H1 (cell line): ENCODE results near the gene LZTFL1. TPM values are rescaled to one million over a fixed set of nuclear protein-coding genes. Genes with fewer than 3 reads are reported as not detected.

Source experiments
- CTCF ChIA-PET: fragments of 300-600 bp; sonication (Branson Sonifier 250); formaldehyde crosslinking; loops from one replicate; lab custom pipeline; 2021; ENCODE audit not compliant: partially characterized antibody; lab: Charles Lee
- POLR2A ChIA-PET: fragments of 300-600 bp; sonication (Branson Sonifier 250); formaldehyde crosslinking; loops from one replicate; lab custom pipeline; 2021; ENCODE audit warnings: inconsistent platforms; ENCODE audit not compliant: partially characterized antibody; lab: Charles Lee
- DNase-seq, 2 experiments: peaks; one replicate each; pipeline versions ENCODE4 v3.0.0 to v3.0.0-alpha.2; 2010 to 2022; ENCODE audit warnings: low spot score in 2 of 2, low read depth in 1 of 2, mixed read lengths in 1 of 2
- FAIRE-seq: peaks from 2 replicates; lab custom pipeline; 2011; peaks lifted over from hg19 to GRCh38; lab: Jason Lieb, UNC
- H2AFZ ChIP-seq: 2 replicates; pipeline ENCODE4 v1.8.1; 2012; ENCODE audit warnings: low read length, inconsistent platforms
- H2AK5ac ChIP-seq: 2 replicates; pipeline ENCODE4 v1.6.1; 2013; ENCODE audit warnings: low read depth, low read length
- H2BK120ac ChIP-seq: replicated peaks from 2 replicates; pipeline ENCODE3; 2013; ENCODE audit warnings: low read depth, low read length, inconsistent platforms
- H2BK12ac ChIP-seq: 2 replicates; pipeline ENCODE4 v1.6.1; 2013; ENCODE audit warnings: low read depth, low read length
- H2BK15ac ChIP-seq: 2 replicates; pipeline ENCODE4 v1.6.1; 2013; ENCODE audit warnings: low read length
- H2BK20ac ChIP-seq: 2 replicates; pipeline ENCODE4 v1.6.1; 2013; ENCODE audit warnings: low read length
- H2BK5ac ChIP-seq: 2 replicates; pipeline ENCODE4 v1.6.1; 2013; ENCODE audit warnings: low read depth, low read length
- H3K14ac ChIP-seq: 2 replicates; pipeline ENCODE4 v1.6.1; 2013; ENCODE audit warnings: inconsistent platforms; ENCODE audit not compliant: insufficient read length
- H3K18ac ChIP-seq: 2 replicates; pipeline ENCODE4 v1.6.1; 2013; ENCODE audit warnings: low read length; ENCODE audit errors: extremely low read depth
- H3K23ac ChIP-seq: 2 replicates; pipeline ENCODE4 v1.6.1; 2013; ENCODE audit warnings: inconsistent platforms; ENCODE audit not compliant: insufficient read length
- H3K23me2 ChIP-seq: 2 replicates; pipeline ENCODE4 v1.6.1; 2013; ENCODE audit warnings: low read depth, low read length
- H3K27ac ChIP-seq: 2 replicates; pipeline ENCODE4 v1.6.1; 2011; ENCODE audit warnings: low read depth, low read length, inconsistent platforms
- H3K27me3 ChIP-seq, 4 experiments: replicated peaks in 1 of 4; 1 replicate in 1 of 4; 2 replicates in 3 of 4; pipeline versions ENCODE4 v1.6.1 to v1.8.1; 2011 to 2013; ENCODE audit warnings: low read length in 3 of 4, mild to moderate bottlenecking in 3 of 4, inconsistent platforms in 2 of 4, mixed read lengths in 2 of 4, moderate library complexity in 1 of 4; ENCODE audit not compliant: control insufficient read depth in 3 of 4, insufficient read depth in 3 of 4; ENCODE audit errors: extremely low read depth in 1 of 4
- H3K36me3 ChIP-seq, 4 experiments: 2 replicates each; pipeline versions ENCODE4 v1.6.1 to v1.8.1; 2011 to 2013; ENCODE audit warnings: mild to moderate bottlenecking in 4 of 4, low read length in 3 of 4, moderate library complexity in 2 of 4, control low read depth in 1 of 4, inconsistent platforms in 1 of 4; ENCODE audit not compliant: insufficient read depth in 4 of 4, control insufficient read depth in 2 of 4
- H3K4ac ChIP-seq: replicated peaks from 2 replicates; pipeline ENCODE3; 2013; ENCODE audit warnings: low read length, low read depth, mixed read lengths, inconsistent platforms; ENCODE audit not compliant: insufficient read length
- H3K4me1 ChIP-seq, 4 experiments: replicated peaks in 1 of 4; 1 replicate in 1 of 4; 2 replicates in 3 of 4; pipeline versions ENCODE4 v1.6.1 to v1.8.1; 2011 to 2013; ENCODE audit warnings: low read length in 3 of 4, inconsistent platforms in 2 of 4, mixed read lengths in 1 of 4; ENCODE audit not compliant: insufficient read depth in 4 of 4, control insufficient read depth in 3 of 4
- H3K4me2 ChIP-seq, 2 experiments: 2 replicates each; pipeline versions ENCODE4 v1.6.1 to v1.8.1; 2011 to 2013; ENCODE audit warnings: low read depth in 2 of 2, low read length in 2 of 2, control low read depth in 1 of 2, inconsistent platforms in 1 of 2, mild to moderate bottlenecking in 1 of 2; ENCODE audit not compliant: insufficient read depth in 1 of 2
- H3K4me3 ChIP-seq, 4 experiments: fragments of 200-600, 300-600 bp in 1 of 4; sonication (generic), shearing (Covaris generic), sonication (Bioruptor Twin) in 1 of 4; 2 replicates each; pipeline versions ENCODE4 v1.5.1 to v1.8.1; 2011 to 2016; ENCODE audit warnings: low read length in 4 of 4, low read depth in 3 of 4, control low read depth in 2 of 4, inconsistent platforms in 2 of 4, mild to moderate bottlenecking in 2 of 4, mixed read lengths in 1 of 4, moderate library complexity in 1 of 4; ENCODE audit not compliant: insufficient read depth in 2 of 4; ENCODE audit errors: extremely low read depth in 1 of 4
- H3K56ac ChIP-seq: replicated peaks from 2 replicates; pipeline ENCODE3; 2013; ENCODE audit warnings: low read depth, mild to moderate bottlenecking, mixed read lengths, low read length, inconsistent platforms; ENCODE audit not compliant: insufficient read length
- H3K79me1 ChIP-seq: 2 replicates; pipeline ENCODE4 v1.6.1; 2013; ENCODE audit warnings: low read depth, low read length, control low read depth
- H3K79me2 ChIP-seq, 2 experiments: 2 replicates each; pipeline versions ENCODE4 v1.6.1 to v1.8.1; 2012 to 2013; ENCODE audit warnings: low read length in 2 of 2, mild to moderate bottlenecking in 2 of 2, inconsistent platforms in 1 of 2; ENCODE audit not compliant: insufficient read depth in 2 of 2, control insufficient read depth in 1 of 2
- H3K9ac ChIP-seq, 4 experiments: replicated peaks in 1 of 4; 1 replicate in 1 of 4; 2 replicates in 3 of 4; pipeline versions ENCODE4 v1.6.1 to v1.8.1; 2011 to 2013; ENCODE audit warnings: low read depth in 3 of 4, low read length in 3 of 4, control low read depth in 2 of 4, mild to moderate bottlenecking in 2 of 4, moderate library complexity in 2 of 4, inconsistent platforms in 1 of 4; ENCODE audit errors: extremely low read depth in 1 of 4
- H3K9me3 ChIP-seq, 2 experiments: 2 replicates each; pipeline versions ENCODE4 v1.6.1 to v1.8.1; 2012 to 2013; ENCODE audit warnings: mild to moderate bottlenecking in 2 of 2, moderate library complexity in 2 of 2, control low read depth in 1 of 2, inconsistent platforms in 1 of 2, low read depth in 1 of 2, low read length in 1 of 2, mixed read lengths in 1 of 2; ENCODE audit not compliant: insufficient read depth in 2 of 2
- H4K20me1 ChIP-seq, 2 experiments: replicated peaks in 1 of 2; 2 replicates each; pipeline versions ENCODE3 to v1.8.1; 2011 to 2013; ENCODE audit warnings: inconsistent platforms in 2 of 2, low read length in 2 of 2, mild to moderate bottlenecking in 1 of 2; ENCODE audit not compliant: insufficient read depth in 2 of 2, control insufficient read depth in 1 of 2
- H4K5ac ChIP-seq: 2 replicates; pipeline ENCODE4 v1.6.1; 2013; ENCODE audit warnings: low read length, low read depth, mixed read lengths, inconsistent platforms; ENCODE audit not compliant: insufficient read length
- H4K8ac ChIP-seq: 2 replicates; pipeline ENCODE4 v1.8.0; 2013; ENCODE audit warnings: mild to moderate bottlenecking, moderate library complexity, low read length, inconsistent platforms; ENCODE audit not compliant: insufficient read depth; ENCODE audit errors: extremely low read depth
- H4K91ac ChIP-seq: replicated peaks from 2 replicates; pipeline ENCODE3; 2013; ENCODE audit warnings: low read length, mixed read lengths, inconsistent platforms; ENCODE audit not compliant: insufficient read length
- ATF3 ChIP-seq: IDR thresholded peaks from 2 replicates; pipeline ENCODE4 v1.6.1; 2011; ENCODE audit warnings: low read depth, mild to moderate bottlenecking, low read length; ENCODE audit not compliant: insufficient read depth
- E2F6 ChIP-seq: IDR thresholded peaks from 2 replicates; pipeline ENCODE4 v1.6.1; 2012; ENCODE audit warnings: inconsistent platforms
- EGR1 ChIP-seq: IDR thresholded peaks from 2 replicates; pipeline ENCODE4 v1.6.1; 2011; ENCODE audit warnings: low read depth, low read length, borderline replicate concordance
- FOSL1 ChIP-seq: IDR thresholded peaks from 2 replicates; pipeline ENCODE4 v1.6.1; 2011; ENCODE audit warnings: mild to moderate bottlenecking, low read depth, low read length, moderate library complexity; ENCODE audit not compliant: insufficient read depth
- GTF2F1 ChIP-seq: IDR thresholded peaks from 2 replicates; pipeline ENCODE4 v1.6.1; 2012; ENCODE audit warnings: low read depth, low read length, improper control_type of control experiment, borderline replicate concordance
- PHF8 ChIP-seq: fragments of 200-600 bp; sonication (generic); conservative IDR thresholded peaks from 2 replicates; pipeline ENCODE4 v1.7.1; 2012; ENCODE audit warnings: low read depth, mild to moderate bottlenecking, inconsistent platforms, low read length, moderate library complexity
- POU5F1 ChIP-seq: IDR thresholded peaks from 2 replicates; pipeline ENCODE4 v1.6.1; 2011; ENCODE audit warnings: low read depth, mild to moderate bottlenecking, low read length, moderate library complexity
- SIRT6 ChIP-seq: IDR thresholded peaks from one replicate; pipeline ENCODE4 v1.7.1; 2012; ENCODE audit warnings: low read length, inconsistent platforms
- YY1 ChIP-seq: IDR thresholded peaks from 2 replicates; pipeline ENCODE4 v1.6.1; 2011; ENCODE audit warnings: low read depth, mild to moderate bottlenecking, low read length
- ZNF274 ChIP-seq: IDR thresholded peaks from 2 replicates; pipeline ENCODE4 v1.7.0; 2012; ENCODE audit warnings: low read length, borderline replicate concordance; ENCODE audit errors: extremely low read depth
- WGBS, 2 experiments: shearing (Covaris generic) in 1 of 2; methylation state at CpG; one replicate each; pipeline versions ENCODE4 v1.1.6 to v1.1.7; 2013 to 2015; ENCODE audit warnings: low lambda C conversion rate in 2 of 2, mixed read lengths in 2 of 2, inconsistent platforms in 1 of 2, low coverage in 1 of 2, missing lambda C conversion rate in 1 of 2; ENCODE audit not compliant: insufficient replicate concordance in 2 of 2, insufficient coverage in 1 of 2, insufficient read length in 1 of 2; ENCODE audit errors: extremely low coverage in 1 of 2, missing lambda C conversion rate in 1 of 2; 5-methylcytosine and 5-hydroxymethylcytosine counted together
- polyA plus RNA-seq, 7 experiments: library from polyadenylated mRNA; depleted of rRNA in 3 of 7; stranded (reverse) in 5 of 7; unstranded in 2 of 7; fragments of >200 nt in 5 of 7; fragments of 200-250 nt in 2 of 7; gene quantifications; 1 replicate in 5 of 7; 2 replicates in 1 of 7; 4 replicates in 1 of 7; pipeline versions ENCODE4 v1.2.1 to v1.2.3, GENCODE V29; 2011 to 2013; ENCODE audit warnings: missing spikeins in 2 of 7, mixed read lengths in 2 of 7
- total RNA-seq: library from RNA; stranded (reverse); fragmentation: NEBNext Ultra II Directional; extraction: Animal tissue kit (Norgen Biotek cat#: 25700); gene quantifications from 2 replicates; pipeline ENCODE4 v1.2.1, GENCODE V29; 2021

LZTFL1 gene
- total and polyA plus RNA-seq, 2 of the 8 experiments (the other 6 are each of a cell fraction or from before 2014, with no cell fraction given): 8.7 to 11.5 TPM

- Histone ChIP-seq H2AK5ac (no peak overlapping the region), H3K18ac (no peak overlapping the region), H2BK15ac (no peak overlapping the region), H3K9ac (no peak overlapping the region), H2BK5ac (no peak overlapping the region), H3K56ac (no peak overlapping the region), H3K79me1 (no peaks in the 10 kb centered on the region), H4K20me1 (no peaks in the 10 kb centered on the region), H2BK120ac (no peak overlapping the region), H3K4me1 (no peaks in the 10 kb centered on the region), H4K91ac (no peak overlapping the region), H2AFZ (no peak overlapping the region), H4K5ac (no peak overlapping the region), H2BK20ac (no peak overlapping the region), H3K9me3 (no peaks in the 10 kb centered on the region), H2BK12ac (no peak overlapping the region), H3K79me2 (no peaks in the 10 kb centered on the region), H3K4me3 (no peak overlapping the region), H3K4ac (no peak overlapping the region), H3K14ac (no peak overlapping the region), H3K27ac (no peak overlapping the region), H4K8ac (no peak overlapping the region), H3K23me2 (no peaks in the 10 kb centered on the region), H3K23ac (no peak overlapping the region), H3K4me2 (no peak overlapping the region), H3K27me3 (peaks cover 0 to 5% (median 2%) of the 10 kb centered on the region in 4 experiments; a peak in 3 of 7 replicates), H3K36me3 (no peaks in the 10 kb centered on the region)
- TF ChIP-seq ATF3 (no peak), GTF2F1 (no peak), ZNF274 (no peak), E2F6 (no peak), YY1 (no peak), POU5F1 (no peak), EGR1 (no peak), FOSL1 (no peak), PHF8 (no peak), SIRT6 (no peak)
- ChIA-PET POLR2A (no interaction called here), CTCF (no interaction called here)
- 78% methylated on average over 2 of the region's 2 CpGs; no CpG with 5 or more reads in 1 of the 2 experiments for WGBS, 2 experiments
- no peak for DNase-seq
- FAIRE-seq: no peak
Measured at GRCh38 chr3:45852828-45853227, 10.9 kb upstream of the LZTFL1 start.
